NK-92 (cell line): ENCODE results near the gene CLRN1.

ENCODE experiments used
- DNase-seq: peaks from one replicate; lab custom pipeline; 2025; ENCODE audit not compliant: unreplicated experiment; lab: John Stamatoyannopoulos, UW

CLRN1 gene

GRCh38 chr3:150978566-150979148 is 6.1 kb upstream of the CLRN1 start:
- no peak for DNase-seq

GRCh38 chr3:150975992-150976368 is 3.5 kb upstream of the CLRN1 start:
- DNase-seq = no peak

GRCh38 chr3:150975086-150975991 is 2.8 kb upstream of the CLRN1 start:
- DNase-seq = no peak

DNA sequence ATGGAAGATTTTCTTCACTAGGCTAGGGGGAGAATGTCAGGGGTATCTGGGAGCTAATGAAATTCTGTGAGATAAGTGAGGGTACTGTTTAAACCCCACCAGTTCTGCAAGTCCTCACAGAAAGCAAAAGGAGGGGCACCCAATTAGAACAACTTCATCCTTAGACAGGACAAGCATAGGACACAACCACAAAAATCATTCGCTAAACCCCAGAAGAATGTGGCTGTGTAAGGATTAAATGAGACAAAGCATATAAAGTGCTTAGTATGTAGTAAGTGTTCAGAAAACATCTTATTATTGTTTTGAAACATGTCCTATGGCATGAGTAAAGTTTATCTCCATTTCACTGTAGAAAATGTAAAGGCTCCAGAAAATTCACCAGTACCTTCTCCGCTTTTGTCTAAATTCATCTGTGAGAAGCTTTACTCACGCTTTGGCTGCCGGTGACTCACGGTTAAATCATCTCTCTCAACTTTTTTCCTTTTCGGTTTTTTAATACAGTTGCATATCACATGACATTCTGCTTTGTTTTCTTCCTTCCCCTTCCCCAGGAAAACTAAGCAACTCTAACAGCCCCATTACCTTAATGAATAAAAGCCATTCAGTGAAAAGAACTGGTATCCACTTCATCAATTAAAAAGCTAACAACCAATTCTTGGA is 1.7 kb downstream of the CLRN1 start:
- no peak for DNase-seq

DNA sequence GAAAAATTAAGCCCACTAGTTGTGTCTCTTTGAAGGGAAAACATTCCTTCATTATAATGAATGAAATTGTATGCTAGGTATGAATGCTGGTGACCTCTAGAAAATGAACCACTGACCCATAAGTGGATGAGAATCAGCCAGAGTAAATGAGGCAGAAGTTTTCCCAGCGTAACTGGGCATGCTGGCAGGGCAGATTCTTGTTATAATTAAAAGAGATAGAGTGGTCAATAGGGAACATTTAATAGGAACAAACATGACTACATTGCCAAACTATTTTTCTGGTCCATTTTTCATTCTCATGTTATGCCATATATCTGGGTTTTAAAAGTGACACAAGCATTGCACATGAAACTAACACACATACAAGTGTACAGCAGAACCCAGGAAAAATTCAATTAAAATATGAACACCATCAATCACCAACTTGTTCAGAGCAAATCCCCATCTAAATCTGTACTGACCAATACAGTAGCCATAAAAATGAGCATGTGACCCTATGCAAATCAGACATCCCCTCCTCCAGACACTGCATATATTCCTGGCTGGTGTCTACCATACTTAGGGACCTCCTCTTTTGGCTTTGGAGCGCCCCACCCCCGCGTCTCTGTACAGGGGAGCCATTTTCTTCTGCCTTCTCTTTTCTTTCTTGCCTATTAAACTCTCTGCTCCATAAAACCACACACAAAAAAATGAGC is 4.0 kb downstream of the CLRN1 start:
- DNase-seq = no peak

DNA sequence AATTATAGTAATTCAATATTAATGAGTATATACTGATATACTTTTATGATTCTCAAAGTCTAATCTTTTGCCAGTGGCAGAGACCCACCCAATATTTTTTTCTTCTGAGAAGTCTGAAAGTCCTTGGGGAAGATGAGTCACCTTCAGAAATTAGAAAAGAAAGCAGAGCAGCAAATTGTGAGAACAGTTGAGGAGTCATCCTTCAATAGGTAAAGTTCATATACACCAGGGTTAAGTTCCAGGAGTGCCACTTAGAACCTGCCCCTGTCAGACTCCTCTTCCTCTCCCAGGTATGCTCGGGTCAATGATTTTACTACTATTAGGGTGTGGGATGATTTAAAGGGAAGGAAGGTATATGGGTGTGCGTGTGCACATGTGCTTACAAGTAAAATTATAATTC is 7.1 kb downstream of the CLRN1 start:
- no peak for DNase-seq

- DNase-seq = no peak
Observed at GRCh38 chr3:150961949-150962348, 10.6 kb downstream of the CLRN1 start.

DNA sequence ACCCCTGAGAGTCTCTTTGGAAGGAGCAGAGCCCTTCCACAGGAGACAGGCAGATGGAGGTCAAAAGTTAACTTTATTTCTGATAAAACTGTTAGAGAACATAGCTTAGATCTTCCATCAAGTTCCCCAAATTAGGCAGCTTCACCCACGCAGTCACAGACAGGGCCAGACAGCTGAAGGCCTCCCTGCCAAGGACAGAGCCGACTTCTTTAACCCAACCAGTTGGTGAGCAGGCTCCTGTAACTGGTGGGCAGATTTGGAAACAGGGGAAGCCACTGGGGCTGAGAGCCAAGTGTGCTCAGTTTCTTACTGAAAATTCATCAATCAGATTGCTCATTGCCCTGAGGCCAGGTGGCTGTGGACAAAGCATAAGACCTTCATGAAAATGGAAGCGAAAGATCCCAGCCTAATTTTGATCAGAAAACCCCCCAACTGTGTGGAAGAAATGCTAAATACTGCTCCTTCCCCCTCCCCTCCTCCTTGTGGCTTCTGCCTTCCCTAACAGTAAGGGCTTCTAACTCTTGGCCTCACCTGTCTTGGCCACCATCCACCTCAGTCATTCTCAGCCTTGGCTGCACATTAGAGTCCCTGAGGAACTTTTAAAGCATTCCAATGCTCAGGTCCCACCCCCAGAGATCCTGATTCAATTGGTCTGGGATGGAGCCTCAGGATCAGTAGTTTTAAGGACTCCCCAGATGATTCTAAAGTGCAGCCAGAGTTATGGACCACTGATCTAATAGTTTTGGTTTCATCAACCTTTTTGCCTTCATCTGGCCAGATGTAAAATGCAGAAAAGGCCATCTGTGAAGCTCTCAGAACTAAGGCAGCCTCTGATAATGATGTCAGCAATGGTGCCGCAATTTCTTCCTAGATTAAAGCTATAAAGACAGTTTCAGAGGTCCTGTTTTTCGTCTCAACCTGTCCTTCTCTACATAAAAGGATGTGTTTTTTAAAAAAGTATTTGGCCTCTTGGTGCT is 11.5 kb downstream of the CLRN1 start:
- no peak for DNase-seq

- no peak for DNase-seq
Observed at GRCh38 chr3:150958683-150959082, 13.8 kb downstream of the CLRN1 start.

DNA sequence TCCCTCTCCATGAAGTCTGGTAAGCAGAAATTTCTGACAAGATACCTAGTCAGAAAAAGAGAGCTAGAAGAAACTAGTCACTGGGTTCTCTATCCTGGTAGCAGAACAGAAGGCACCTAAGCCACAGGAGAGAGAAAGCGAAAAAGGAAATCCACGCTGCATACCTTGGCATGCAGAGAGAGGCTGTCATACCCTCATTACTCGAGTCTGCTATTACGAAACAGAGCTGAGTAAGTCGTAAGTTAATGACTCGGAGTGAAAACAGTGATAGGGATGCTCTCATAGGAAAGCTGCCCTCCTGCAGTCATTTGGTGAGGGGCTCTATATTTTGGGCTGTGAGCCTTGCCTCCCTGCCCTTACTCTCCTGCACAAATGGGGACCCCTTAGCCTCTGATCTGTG is 16.2 kb downstream of the CLRN1 start:
- DNase-seq = no peak

GRCh38 chr3:150951923-150952322 is 20.6 kb downstream of the CLRN1 start:
- DNase-seq = no peak

DNA sequence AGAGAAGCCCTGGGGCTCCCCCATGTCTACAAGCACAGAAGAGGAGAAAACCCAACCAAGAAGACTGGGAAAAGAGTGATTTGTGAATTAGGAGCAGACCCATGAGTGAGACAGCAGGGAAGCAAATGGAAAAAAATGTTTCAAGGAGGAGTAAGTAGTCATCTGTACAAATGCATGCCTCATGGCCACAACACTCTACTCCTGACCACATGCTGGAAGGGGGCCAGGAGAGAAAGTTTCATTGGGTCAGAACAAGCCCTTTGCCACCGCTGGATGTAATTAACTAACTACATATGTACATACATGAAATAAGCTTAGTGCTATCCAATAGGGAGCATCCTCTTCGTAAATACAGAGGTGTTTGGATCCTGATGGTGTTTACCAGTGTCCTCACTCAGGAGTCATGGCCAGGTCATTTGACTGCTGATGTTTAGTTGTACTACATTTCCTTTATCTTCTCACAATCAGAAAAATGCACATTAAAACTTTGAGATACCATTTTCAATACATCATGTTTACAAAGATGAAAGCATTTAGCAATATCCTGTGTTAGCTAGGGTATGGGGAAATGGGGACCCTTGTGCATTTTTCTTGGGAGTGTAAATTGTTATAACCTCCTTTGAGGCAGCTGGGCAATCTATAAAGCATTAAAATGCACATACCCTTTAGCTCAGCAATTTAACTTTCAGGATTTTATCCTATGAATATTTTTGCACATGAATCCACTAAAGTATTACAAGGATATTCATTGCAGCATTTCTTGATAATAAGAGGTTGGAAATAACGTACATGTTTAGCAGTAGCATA is 27.1 kb downstream of the CLRN1 start:
- DNase-seq = no peak

DNA sequence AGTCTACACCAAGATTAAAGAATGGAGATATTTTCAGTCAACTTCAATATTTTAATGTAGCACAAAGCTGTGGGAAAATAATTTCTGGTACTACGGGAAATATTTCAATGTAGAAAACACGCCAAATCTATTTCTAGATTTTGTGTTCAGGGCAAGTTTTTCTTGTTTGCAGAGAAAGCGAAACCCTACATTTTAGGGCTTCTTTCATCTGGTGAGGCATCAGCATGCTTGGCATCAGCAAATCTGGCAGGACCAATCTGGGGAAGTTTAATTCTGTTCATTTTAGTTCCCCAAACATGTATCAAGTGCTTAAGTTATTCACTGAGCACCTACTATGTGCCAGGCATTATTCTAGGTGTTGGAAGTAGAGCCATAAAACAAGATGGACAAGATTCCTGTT is 30.3 kb downstream of the CLRN1 start:
- no peak for DNase-seq

DNA sequence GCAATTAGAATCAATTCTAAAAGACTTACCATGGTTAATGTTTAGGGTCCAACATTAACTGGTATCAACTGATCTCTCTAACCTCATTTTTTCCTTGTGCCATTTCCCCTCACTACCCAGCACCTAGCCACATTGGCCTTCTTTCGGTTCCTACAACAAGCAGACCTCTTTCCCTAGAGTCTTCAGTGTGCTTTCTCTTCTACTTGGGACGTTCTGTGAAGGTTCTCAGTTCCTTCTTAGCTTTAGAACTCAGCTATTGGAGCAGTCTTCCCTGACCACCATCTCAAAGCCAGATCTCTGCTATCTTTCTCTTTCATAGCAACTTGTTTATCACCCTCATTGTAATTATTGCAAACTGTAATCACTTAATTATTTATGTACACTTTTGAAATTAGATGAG is 35.8 kb downstream of the CLRN1 start:
- DNase-seq = no peak

DNA sequence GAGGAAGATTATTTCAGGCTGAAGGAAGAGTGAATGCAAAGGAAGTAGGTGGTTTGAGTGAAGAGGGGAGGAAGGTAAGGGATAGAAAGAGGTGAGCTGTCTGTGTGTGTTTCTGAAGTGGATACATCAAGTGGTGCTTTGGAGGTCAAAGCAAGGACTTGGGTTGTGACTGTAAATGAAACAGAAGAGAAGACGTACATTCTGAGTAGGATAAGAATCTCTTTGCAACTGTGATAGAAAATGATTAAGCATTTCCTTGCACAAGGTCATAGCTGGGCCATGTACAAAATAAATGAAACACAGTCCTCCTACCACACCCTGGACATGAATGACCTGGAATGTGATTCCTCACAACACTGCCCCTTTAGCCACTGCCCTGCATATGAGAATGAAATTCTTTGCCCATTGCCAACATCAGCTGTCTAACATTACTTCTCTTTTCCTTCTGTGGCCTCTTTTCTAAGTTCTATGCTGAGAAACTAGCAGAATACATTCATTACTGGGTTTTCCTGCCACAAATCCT is 39.0 kb downstream of the CLRN1 start:
- DNase-seq = no peak

DNA sequence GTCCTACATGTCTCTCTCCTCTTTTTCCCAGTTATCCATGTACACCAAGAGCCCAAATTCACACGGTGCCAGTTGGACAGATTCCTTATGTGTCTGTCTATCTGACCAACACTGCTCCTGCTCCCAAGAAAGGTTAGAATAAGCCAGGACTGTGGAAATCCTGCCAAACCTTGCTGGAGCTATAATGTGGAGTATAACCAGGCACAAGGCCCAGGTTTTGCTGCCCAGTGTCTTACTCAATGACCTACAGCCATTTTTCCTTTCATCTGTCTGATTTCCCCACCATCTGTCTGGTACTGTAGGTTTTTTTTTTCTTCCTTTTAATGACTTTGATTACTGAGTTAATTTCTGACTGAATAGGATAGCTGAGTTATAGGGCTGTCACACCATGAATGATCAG is 40.8 kb downstream of the CLRN1 start:
- DNase-seq = no peak

DNA sequence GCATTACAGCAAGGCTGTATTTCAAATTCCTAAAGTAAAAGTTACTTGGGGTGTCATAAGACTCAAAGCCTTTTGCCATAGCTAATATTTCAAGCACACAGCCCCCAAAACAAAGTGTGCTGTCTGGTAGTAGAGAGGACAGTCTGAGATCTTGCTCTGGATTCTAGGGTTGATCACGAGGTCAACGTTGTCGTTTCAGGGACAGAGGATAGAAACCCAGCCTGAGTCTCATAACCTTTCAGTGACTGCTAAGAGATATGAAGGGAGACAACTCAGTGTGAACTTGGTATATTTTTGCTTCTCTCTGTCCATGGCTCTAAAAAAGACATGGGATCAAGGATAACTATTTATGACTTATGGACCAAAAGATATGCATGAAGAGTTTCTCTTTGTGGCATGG is 41.7 kb downstream of the CLRN1 start:
- no peak for DNase-seq

DNA sequence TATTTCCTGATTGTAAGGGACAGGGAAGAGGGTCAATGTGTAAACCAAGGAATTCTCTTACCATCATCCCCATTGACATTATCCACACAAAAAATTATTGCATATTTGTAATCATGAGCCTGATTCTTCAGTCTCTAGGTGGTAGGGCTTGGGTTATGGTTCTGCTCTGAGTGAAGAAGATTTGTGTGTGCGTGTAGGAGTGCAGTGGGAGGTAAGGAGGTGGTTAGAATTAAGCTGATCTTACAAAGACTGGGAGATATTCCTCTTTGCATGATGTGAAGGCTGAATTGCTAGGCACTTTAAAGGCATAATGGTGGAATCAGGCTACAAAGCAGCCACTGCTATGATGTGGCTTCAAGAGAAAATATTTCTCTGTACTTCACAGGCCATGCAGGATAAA is 44.3 kb downstream of the CLRN1 start:
- DNase-seq = no peak

- no peak for DNase-seq
Observed at GRCh38 chr3:150926328-150926727, 46.2 kb downstream of the CLRN1 start.
